ENCODE measurements around the gene CTBP2.

The CTBP2 gene

DNA sequence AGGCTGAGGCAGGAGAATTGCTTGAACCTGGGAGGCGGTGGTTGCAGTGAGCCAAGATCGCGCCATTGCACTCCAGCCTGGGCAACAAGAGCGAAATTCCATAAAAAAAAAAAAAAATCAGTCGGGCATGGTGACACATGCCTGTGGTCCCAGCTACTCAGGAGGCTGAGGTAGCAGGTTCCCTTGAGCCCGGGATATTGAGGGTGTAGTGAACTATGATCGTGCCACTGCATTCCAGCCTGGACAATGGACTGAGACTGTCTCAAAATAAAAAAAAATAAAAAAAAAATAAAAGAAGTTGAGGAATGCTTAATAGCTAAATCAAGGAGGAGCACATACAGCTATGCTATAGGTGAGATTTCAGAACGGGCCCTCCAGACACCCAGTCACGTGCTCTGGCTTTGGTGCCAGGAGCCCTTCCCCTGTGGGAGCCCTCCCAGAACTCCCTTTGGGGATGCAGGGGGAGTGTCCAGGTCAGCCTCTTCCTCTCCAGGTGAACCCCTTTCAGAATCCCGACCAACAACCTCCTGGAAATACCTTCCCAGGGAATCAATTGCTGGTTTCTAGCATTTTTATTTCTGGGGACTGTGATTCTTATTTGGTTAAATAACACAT lies 42.9 kb upstream of the CTBP2 start:
- POLR2A ChIA-PET: no interaction called here
- TF ChIP-seq NFRKB (IDR thresholded peaks at IDR 0.05) (no peak), HDGF (IDR thresholded peaks at IDR 0.05; ENCODE audit: borderline replicate concordance) (no peak), ZNF384 (IDR thresholded peaks at IDR 0.05) (no peak), SP1 (IDR thresholded peaks at IDR 0.05) (no peak), FOXK2 (IDR thresholded peaks at IDR 0.05) (no peak)
- DNase-seq (ENCODE audit: extremely low spot score): no peak
- CTCF ChIA-PET: no interaction called here

DNA sequence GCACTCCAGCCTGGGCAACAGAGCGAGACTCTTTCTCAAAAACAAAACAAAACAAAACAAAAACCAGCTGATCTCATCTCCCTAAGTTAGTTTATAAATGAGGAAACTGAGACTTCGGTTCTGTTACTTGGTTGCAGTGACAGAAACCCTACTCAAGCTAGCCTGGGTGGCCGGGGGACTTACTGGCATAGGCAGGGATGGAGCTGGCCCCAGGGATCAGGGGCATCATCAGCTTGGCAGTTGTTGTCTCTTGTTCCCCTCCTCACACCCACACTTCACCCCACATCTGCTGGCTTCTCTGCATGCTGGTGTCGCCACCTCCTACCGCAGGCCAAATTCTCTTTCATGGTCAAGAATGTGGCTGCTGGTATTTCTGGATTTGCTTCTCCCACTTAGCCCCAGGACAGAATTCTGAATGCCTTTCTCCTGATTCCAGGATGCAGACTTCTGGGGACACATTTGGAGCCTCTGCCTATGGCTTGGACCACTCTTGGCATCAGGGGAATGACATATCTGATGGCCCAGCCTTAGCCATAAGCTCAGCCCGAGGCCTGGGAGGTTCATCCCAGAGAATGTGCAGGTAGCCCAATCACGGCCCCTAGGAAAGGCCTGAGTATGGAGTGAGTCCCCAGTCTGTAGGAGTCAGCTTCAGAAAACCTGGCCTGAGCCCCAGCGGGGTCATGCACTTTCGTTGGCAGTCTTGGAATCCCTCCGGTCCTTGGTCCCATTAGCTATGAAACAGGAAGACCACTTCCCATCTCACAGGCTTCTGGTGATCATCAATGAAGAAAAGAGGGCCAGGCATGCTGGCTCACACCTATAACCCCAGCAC lies 41.6 kb upstream of the CTBP2 start:
- TF ChIP-seq ELF4 (IDR thresholded peaks at IDR 0.05) (no peak), TARDBP (IDR thresholded peaks at IDR 0.05) (no peak), ZNF384 (IDR thresholded peaks at IDR 0.05) (no peak), HDGF (IDR thresholded peaks at IDR 0.05; ENCODE audit: borderline replicate concordance) (no peak)
- no peak for DNase-seq (ENCODE audit: extremely low spot score)
- CTCF ChIA-PET: no interaction called here
- POLR2A ChIA-PET: no interaction called here

DNA sequence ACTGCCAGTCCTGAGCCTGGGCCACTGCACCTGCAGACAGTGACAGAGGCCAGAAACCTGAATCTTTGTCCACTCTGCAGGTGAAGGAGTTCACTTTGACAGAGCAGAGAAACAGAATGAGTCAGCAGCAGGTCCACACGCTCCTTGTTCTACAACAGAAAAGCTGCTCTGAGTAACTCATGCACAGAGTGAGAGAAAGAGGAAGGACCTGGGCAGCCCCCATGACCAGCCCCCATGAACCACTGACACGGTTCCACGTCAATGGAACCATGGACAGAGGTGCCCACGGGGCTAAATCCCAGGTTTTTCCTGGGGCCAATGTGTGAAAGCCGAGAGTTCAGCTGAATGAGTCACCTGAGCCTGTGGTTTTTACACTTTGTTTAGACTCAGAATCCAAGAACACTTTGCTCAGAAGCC lies 40.8 kb upstream of the CTBP2 start:
- DNase-seq (ENCODE audit: extremely low spot score): no peak
- POLR2A ChIA-PET: no interaction called here
- CTCF ChIA-PET: no interaction called here
- TF ChIP-seq LEF1 (IDR thresholded peaks at IDR 0.05; ENCODE audit: borderline replicate concordance) (no peak), ZNF384 (IDR thresholded peaks at IDR 0.05) (no peak), SP1 (IDR thresholded peaks at IDR 0.05) (no peak), HDGF (IDR thresholded peaks at IDR 0.05; ENCODE audit: borderline replicate concordance) (no peak), ARNT (IDR thresholded peaks at IDR 0.05) (no peak), TARDBP (IDR thresholded peaks at IDR 0.05) (no peak), BHLHE40 (IDR thresholded peaks at IDR 0.05; ENCODE audit: borderline replicate concordance) (no peak), FOXK2 (IDR thresholded peaks at IDR 0.05) (no peak), FOXM1 (IDR thresholded peaks at IDR 0.05; ENCODE audit: borderline replicate concordance) (no peak), NFRKB (IDR thresholded peaks at IDR 0.05) (no peak), CTBP1 (IDR thresholded peaks at IDR 0.05; ENCODE audit: borderline replicate concordance) (no peak), ELF4 (IDR thresholded peaks at IDR 0.05) (no peak), FOXA1 (IDR thresholded peaks at IDR 0.05) (no peak), L3MBTL2 (conservative IDR thresholded peaks at IDR 0.05) (no peak), SUZ12 (IDR thresholded peaks at IDR 0.05) (no peak)
- TF ChIP-seq, protein P1, sequence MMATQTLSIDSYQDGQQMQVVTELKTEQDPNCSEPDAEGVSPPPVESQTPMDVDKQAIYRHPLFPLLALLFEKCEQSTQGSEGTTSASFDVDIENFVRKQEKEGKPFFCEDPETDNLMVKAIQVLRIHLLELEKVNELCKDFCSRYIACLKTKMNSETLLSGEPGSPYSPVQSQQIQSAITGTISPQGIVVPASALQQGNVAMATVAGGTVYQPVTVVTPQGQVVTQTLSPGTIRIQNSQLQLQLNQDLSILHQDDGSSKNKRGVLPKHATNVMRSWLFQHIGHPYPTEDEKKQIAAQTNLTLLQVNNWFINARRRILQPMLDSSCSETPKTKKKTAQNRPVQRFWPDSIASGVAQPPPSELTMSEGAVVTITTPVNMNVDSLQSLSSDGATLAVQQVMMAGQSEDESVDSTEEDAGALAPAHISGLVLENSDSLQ (IDR thresholded peaks at IDR 0.05): no peak

DNA sequence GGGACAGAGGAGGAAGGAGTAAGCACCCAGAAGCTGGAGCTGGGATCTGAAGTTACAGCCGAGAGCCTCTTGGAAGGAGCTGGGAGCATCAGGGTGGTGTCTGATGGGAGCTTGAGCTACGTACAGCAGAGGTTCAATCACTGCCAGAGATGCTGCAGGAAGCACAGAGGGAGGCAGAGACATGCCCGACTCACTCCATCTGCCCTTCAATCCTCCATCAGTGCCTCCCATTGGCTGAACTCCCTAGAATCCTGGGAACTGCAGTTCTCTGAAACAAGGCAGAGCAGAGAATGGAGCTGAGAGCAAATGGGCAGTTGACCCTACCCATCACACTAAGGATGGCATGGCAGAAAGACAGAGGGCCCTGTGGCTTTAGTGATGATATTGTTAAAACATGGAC lies 40.0 kb upstream of the CTBP2 start:
- ChIA-PET POLR2A (no interaction called here), CTCF (no interaction called here)
- no peak for DNase-seq (ENCODE audit: extremely low spot score)
- TF ChIP-seq LEF1 (IDR thresholded peaks at IDR 0.05; ENCODE audit: borderline replicate concordance) (no peak), TARDBP (IDR thresholded peaks at IDR 0.05) (no peak), FOXA1 (IDR thresholded peaks at IDR 0.05) (no peak), FOXM1 (IDR thresholded peaks at IDR 0.05; ENCODE audit: borderline replicate concordance) (no peak), ZNF384 (IDR thresholded peaks at IDR 0.05) (no peak), HDGF (IDR thresholded peaks at IDR 0.05; ENCODE audit: borderline replicate concordance) (no peak), CTBP1 (IDR thresholded peaks at IDR 0.05; ENCODE audit: borderline replicate concordance) (no peak), SP1 (IDR thresholded peaks at IDR 0.05) (no peak), NFRKB (IDR thresholded peaks at IDR 0.05) (no peak), L3MBTL2 (conservative IDR thresholded peaks at IDR 0.05) (no peak), FOXK2 (IDR thresholded peaks at IDR 0.05) (no peak), ARNT (IDR thresholded peaks at IDR 0.05) (no peak), ELF4 (IDR thresholded peaks at IDR 0.05) (no peak), SUZ12 (IDR thresholded peaks at IDR 0.05) (no peak), BHLHE40 (IDR thresholded peaks at IDR 0.05; ENCODE audit: borderline replicate concordance) (no peak)
- TF ChIP-seq, protein P1 (IDR thresholded peaks at IDR 0.05): no peak

DNA sequence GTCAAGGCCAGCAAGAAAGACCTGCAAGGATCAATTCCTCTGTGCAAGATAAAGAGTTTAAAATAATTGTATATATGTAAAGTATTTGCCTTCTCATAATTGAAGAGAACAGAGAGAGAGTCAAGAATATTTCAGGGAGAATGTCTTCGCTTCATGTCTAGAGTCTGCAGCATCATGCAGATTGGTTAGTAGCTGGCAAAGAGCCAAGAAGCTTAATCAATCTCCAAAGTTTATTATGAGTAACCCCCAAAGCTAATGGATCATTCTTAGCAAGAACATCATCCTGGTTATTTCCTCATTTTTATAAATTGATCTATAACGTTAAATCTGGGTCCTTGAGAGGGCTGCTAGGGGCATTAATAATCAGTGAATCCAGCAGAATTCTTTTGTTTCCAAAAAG lies 38.9 kb upstream of the CTBP2 start:
- POLR2A ChIA-PET: no interaction called here

DNA sequence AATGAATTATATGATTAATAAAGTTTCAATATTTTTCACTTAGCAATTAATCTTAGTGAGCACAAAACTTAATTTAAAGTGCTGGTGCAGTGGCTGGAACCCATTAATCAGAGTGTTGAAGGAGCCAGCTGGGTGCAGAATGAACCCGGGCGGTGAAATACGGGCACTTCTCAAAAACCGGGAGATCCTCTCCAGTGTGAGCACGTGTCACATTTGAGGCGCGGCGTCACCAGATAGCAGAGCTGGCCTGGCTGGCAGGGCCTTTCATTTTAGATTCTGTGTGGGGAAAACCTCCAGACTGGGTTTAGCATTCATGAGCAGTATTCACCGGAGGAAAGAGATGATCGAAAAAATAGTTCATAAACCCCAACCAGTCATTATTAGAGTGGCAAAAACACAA lies 34.5 kb upstream of the CTBP2 start:
- POLR2A ChIA-PET: no interaction called here
- no peak for DNase-seq (ENCODE audit: extremely low spot score)
- CTCF ChIA-PET: no interaction called here
- TF ChIP-seq L3MBTL2 (conservative IDR thresholded peaks at IDR 0.05) (no peak), SP1 (IDR thresholded peaks at IDR 0.05) (no peak), ARNT (IDR thresholded peaks at IDR 0.05) (no peak), TARDBP (IDR thresholded peaks at IDR 0.05) (no peak), HDGF (IDR thresholded peaks at IDR 0.05; ENCODE audit: borderline replicate concordance) (no peak), ZNF384 (IDR thresholded peaks at IDR 0.05) (no peak), FOXK2 (IDR thresholded peaks at IDR 0.05) (no peak)

More for the DNA sequence above, 38.9 kb upstream of the CTBP2 start:
- CTCF ChIA-PET: no interaction called here
- DNase-seq (ENCODE audit: extremely low spot score): no peak
- TF ChIP-seq SUZ12 (IDR thresholded peaks at IDR 0.05) (no peak), FOXM1 (IDR thresholded peaks at IDR 0.05; ENCODE audit: borderline replicate concordance) (no peak), NFRKB (IDR thresholded peaks at IDR 0.05) (no peak), ARNT (IDR thresholded peaks at IDR 0.05) (no peak), L3MBTL2 (conservative IDR thresholded peaks at IDR 0.05) (no peak), FOXK2 (IDR thresholded peaks at IDR 0.05) (no peak), HDGF (IDR thresholded peaks at IDR 0.05; ENCODE audit: borderline replicate concordance) (no peak), SP1 (IDR thresholded peaks at IDR 0.05) (no peak), LEF1 (IDR thresholded peaks at IDR 0.05; ENCODE audit: borderline replicate concordance) (no peak)
